Left renal cortex interstitium (tissue), 4 donors: ENCODE data around the gene GPR176. TPM values are rescaled to one million over a fixed set of nuclear protein-coding genes. Genes with fewer than 3 reads are reported as not detected.
"Not testable (repeated sequence)": the region's sequence is repeated elsewhere in the genome, so short reads cannot be mapped to it uniquely, and the experiment has no call there.

Source experiments
- DNase-seq, 4 donors: peaks; one replicate each; pipeline ENCODE4 v3.0.0-alpha.2; 2013; ENCODE audit warnings: low read depth in 4 of 4, low spot score in 2 of 4, missing footprints in 1 of 4
- polyA plus RNA-seq, 4 donors: library from polyadenylated mRNA; unstranded; fragments of 120-200 nt; gene quantifications; one replicate each; pipeline ENCODE4 v1.2.1, GENCODE V29; 2013; ENCODE audit not compliant: insufficient read length in 4 of 4

Gene GPR176
- polyA plus RNA-seq, 4 donors, result 13.5 to 16.5 (median 14.1) TPM

GRCh38 chr15:39820050-39820602 is 99.9 kb downstream of the GPR176 start:
- DNase-seq, result no peak

- no peak for DNase-seq
Measured at GRCh38 chr15:39819533-39819932, 100.5 kb downstream of the GPR176 start.

GRCh38 chr15:39817892-39818291 is 102.2 kb downstream of the GPR176 start:
- DNase-seq, result no peak

GRCh38 chr15:39814489-39814888 is 105.6 kb downstream of the GPR176 start:
- DNase-seq, result no peak

- not testable (repeated sequence) for DNase-seq
Measured at GRCh38 chr15:39812651-39813050, 107.4 kb downstream of the GPR176 start.

GRCh38 chr15:39808909-39809308 is 111.2 kb downstream of the GPR176 start:
- DNase-seq, result no peak

GRCh38 chr15:39807791-39808190 is 112.3 kb downstream of the GPR176 start:
- no peak for DNase-seq

GRCh38 chr15:39804026-39804425 is 116.0 kb downstream of the GPR176 start:
- no peak for DNase-seq

- no peak for DNase-seq
Measured at GRCh38 chr15:39803016-39803415, 117.0 kb downstream of the GPR176 start.

GRCh38 chr15:39801641-39802309 is 118.3 kb downstream of the GPR176 start:
- DNase-seq, result no peak

GRCh38 chr15:39799552-39800011 is 120.5 kb downstream of the GPR176 start:
- DNase-seq, result no peak

- no peak for DNase-seq
Measured at GRCh38 chr15:39798382-39798781, 121.7 kb downstream of the GPR176 start.

- no peak for DNase-seq
Measured at GRCh38 chr15:39797407-39797806, 122.7 kb downstream of the GPR176 start.

- DNase-seq, result no peak
Measured at GRCh38 chr15:39796601-39797000, 123.5 kb downstream of the GPR176 start.

GRCh38 chr15:39795486-39795885 is 124.6 kb downstream of the GPR176 start:
- no peak for DNase-seq

GRCh38 chr15:39794954-39795353 is 125.1 kb downstream of the GPR176 start:
- no peak for DNase-seq

GRCh38 chr15:39793923-39794322 is 126.1 kb downstream of the GPR176 start:
- DNase-seq, result no peak

GRCh38 chr15:39792844-39793335 is 127.2 kb downstream of the GPR176 start:
- no peak for DNase-seq

- no peak for DNase-seq
Measured at GRCh38 chr15:39792025-39792843, 127.8 kb downstream of the GPR176 start.

GRCh38 chr15:39789736-39790135 is 130.3 kb downstream of the GPR176 start:
- DNase-seq, result no peak

- no peak for DNase-seq
Measured at GRCh38 chr15:39788800-39789565, 131.1 kb downstream of the GPR176 start.
